GM12874 (cell line): ENCODE results near the gene RBM4.

ENCODE experiments used
- CTCF ChIP-seq: IDR thresholded peaks from 2 replicates; pipeline ENCODE4 v1.5.1; 2011; ENCODE audit warnings: low read depth, mild to moderate bottlenecking, control low read depth, low read length, moderate library complexity; ENCODE audit not compliant: insufficient read depth

The RBM4 gene

DNA sequence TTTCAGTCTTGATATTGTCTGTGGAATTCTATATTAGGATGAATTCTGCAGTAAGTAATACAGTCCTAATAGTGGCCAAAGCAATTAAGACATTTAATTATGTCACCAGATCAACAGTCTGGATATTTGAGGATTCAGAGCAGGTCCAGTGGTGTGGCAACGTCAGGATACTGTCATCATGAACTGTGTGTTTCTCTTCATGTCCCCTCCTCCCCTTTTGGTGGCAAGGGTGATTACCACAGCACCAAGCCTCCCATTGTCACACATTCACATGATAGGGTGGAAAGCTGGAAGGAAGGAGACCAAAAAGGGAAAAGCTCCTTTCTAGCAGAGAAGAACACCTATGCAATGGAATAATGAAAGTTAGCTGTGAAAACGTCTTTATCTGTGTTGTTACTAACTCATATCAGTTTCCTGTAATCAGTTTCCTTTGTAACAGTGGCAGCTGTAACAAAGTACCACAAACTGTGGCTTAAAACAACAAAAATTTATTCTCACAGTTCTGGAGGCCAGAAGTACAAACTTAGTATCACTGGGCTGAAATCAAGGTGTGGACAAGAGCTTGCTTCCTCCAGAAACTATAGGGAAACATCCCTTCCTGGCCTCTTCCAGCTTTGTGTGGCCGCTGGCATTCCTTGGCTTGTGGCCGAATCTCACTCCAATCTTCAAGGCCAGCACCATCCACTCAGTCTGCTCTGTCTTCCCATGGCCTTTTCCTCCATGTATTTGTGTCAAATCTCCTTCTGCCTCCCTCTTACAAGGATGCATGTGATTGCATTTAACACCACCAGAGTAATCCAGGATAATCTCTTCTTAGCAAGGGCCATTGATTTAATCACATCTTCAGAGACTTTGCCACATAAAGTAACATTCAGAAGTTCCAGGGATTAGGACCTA is 28.5 kb upstream of the RBM4 start:
- no peak for TF ChIP-seq CTCF

GRCh38 chr11:66612458-66612857 is 26.0 kb upstream of the RBM4 start:
- no peak for TF ChIP-seq CTCF

DNA sequence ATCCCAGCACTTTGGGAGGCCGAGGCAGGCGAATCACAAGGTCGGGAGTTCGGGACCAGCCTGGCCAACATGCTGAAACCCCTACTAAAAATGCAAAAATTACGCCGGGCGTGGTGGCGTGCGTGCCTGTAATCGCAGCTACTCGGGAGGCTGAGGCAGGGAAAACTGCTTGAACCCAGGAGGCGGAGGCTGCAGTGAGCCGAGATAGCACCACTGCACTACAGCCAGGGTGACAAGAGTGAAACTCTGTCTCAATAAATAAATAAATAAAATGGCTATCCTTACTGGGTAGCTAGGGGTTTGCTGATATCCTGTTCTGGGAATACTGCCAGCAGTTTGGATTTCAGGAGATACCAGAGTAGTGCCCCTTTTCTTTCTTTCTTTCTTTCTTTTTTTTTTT is 24.4 kb upstream of the RBM4 start:
- no peak for TF ChIP-seq CTCF

- no peak for TF ChIP-seq CTCF
These were observed 21.9 kb upstream of the RBM4 start, which contains the start of gene RBM14 for GRCh38 chr11:66616379-66617154. TSS of gene RBM14 (plus strand) at chr11:66616630. CDS start at chr11:66616721, 91 bp downstream.

DNA sequence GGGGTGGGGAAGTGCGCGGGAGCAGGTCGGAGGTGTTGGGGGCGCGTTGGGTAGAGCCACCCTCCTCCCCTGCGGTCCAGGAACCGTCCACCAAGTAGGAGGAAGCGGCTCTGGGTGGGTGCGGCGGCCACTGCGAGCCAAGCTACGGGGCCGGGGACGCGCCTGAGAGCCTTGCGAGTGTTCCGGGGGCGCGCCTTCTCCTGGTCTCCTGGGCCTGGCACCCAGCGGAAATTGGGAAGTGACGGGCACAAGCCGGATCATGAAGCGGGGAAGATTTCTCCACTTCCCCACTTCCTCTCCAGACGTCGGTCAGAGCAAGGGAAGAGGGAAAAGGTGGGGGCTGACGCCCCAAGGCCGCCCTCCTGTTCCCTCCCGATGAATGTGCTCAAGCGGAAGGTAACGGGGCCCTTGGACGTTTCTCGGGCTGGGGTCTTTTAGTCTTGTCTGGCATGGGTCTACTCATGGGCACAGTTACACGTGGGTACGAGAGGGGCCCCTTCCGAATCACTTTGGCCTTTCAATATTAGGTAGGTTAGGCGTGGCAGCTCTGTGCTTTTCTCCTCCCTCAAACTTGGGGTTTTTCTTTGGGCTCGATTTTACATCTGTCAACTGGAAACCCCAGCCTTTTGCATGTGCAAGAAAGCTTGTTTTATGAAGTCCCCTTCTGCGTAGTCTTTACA is 21.2 kb upstream of the RBM4 start:
- no peak for TF ChIP-seq CTCF

DNA sequence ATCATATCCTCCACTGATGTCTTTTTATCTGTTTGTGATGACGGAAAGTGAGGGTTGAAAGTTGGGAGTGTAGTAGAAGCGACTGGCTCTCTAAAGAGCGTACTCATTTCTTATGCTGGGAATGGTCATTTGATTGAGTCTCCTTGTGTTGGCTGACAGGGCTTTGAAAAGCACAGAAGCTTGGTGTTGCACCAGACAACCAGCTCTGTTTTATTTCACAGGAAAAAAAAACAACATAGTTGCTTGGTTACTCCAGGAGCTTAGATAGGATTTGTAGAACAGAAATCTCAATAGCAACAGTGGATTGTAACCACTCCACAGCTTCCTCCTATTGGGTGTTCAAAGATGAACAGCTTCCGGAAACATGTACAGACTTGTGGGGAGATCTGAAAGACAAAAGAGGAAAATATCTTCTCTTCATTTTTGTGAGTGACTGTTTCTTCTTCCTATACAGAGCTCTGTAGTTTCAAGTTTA is 19.4 kb upstream of the RBM4 start:
- no peak for TF ChIP-seq CTCF

- no peak for TF ChIP-seq CTCF
These were observed 14.1 kb upstream of the RBM4 start for GRCh38 chr11:66624450-66624849.
